ENCODE data around the gene MRPS6. TPM values are rescaled to one million over a fixed set of nuclear protein-coding genes. Genes with fewer than 3 reads are reported as not detected.

MRPS6 gene
- total RNA-seq, 1 experiment from 2014 or later = 43.5 TPM

- Mint-ChIP-seq H3K4me3 (ENCODE audit: low read depth, unreplicated experiment) (no peak overlapping the region), H3K27me3 (ENCODE audit: unreplicated experiment) (no peaks in the 10 kb centered on the region), H3K9me3 (ENCODE audit: low read depth, unreplicated experiment) (no peaks in the 10 kb centered on the region), H3K27ac (ENCODE audit: unreplicated experiment) (no peak overlapping the region), H3K36me3 (ENCODE audit: insufficient read depth, unreplicated experiment) (peaks cover 6% of the 10 kb centered on the region), H3K4me1 (ENCODE audit: low read depth, unreplicated experiment) (peaks cover 9% of the 10 kb centered on the region)
- no TSS peak for BruUV-seq (replicated peaks)
- DNase-seq = no peak
- CTCF ChIA-PET = no interaction called here
- no peak for TF ChIP-seq CTCF (IDR thresholded peaks at IDR 0.05; ENCODE audit: unreplicated experiment)
- intact Hi-C loops (cut with micrococcal nuclease; ENCODE audit: unreplicated experiment) = no loop called here
Observed at GRCh38 chr21:34132202-34132601, 58.8 kb downstream of the MRPS6 start.

- H3K27ac Mint-ChIP-seq (ENCODE audit: unreplicated experiment) = no peak overlapping the region
- CTCF ChIA-PET = no interaction called here
- intact Hi-C loops (cut with micrococcal nuclease; ENCODE audit: unreplicated experiment) = no loop called here
- no peak overlapping the region for H3K4me3 Mint-ChIP-seq (ENCODE audit: low read depth, unreplicated experiment)
- no peak for TF ChIP-seq CTCF (IDR thresholded peaks at IDR 0.05; ENCODE audit: unreplicated experiment)
- H3K36me3 Mint-ChIP-seq (ENCODE audit: insufficient read depth, unreplicated experiment) = peaks cover 6% of the 10 kb centered on the region
- peaks cover 9% of the 10 kb centered on the region for H3K4me1 Mint-ChIP-seq (ENCODE audit: low read depth, unreplicated experiment)
- H3K9me3 Mint-ChIP-seq (ENCODE audit: low read depth, unreplicated experiment) = no peaks in the 10 kb centered on the region
- no TSS peak for BruUV-seq (replicated peaks)
- no peaks in the 10 kb centered on the region for H3K27me3 Mint-ChIP-seq (ENCODE audit: unreplicated experiment)
- no peak for DNase-seq
Observed at GRCh38 chr21:34132926-34133325, 59.5 kb downstream of the MRPS6 start.

GRCh38 chr21:34133392-34133791 lies 60.0 kb downstream of the MRPS6 start:
- peaks cover 6% of the 10 kb centered on the region for H3K36me3 Mint-ChIP-seq (ENCODE audit: insufficient read depth, unreplicated experiment)
- BruUV-seq (replicated peaks) = no TSS peak
- no peak for TF ChIP-seq CTCF (IDR thresholded peaks at IDR 0.05; ENCODE audit: unreplicated experiment)
- H3K4me3 Mint-ChIP-seq (ENCODE audit: low read depth, unreplicated experiment) = no peak overlapping the region
- no peaks in the 10 kb centered on the region for H3K9me3 Mint-ChIP-seq (ENCODE audit: low read depth, unreplicated experiment)
- DNase-seq = no peak
- intact Hi-C loops (cut with micrococcal nuclease; ENCODE audit: unreplicated experiment) = no loop called here
- no peaks in the 10 kb centered on the region for H3K27me3 Mint-ChIP-seq (ENCODE audit: unreplicated experiment)
- no peak overlapping the region for H3K27ac Mint-ChIP-seq (ENCODE audit: unreplicated experiment)
- H3K4me1 Mint-ChIP-seq (ENCODE audit: low read depth, unreplicated experiment) = peaks cover 9% of the 10 kb centered on the region
- CTCF ChIA-PET = no interaction called here

- CTCF ChIA-PET = no interaction called here
- TF ChIP-seq CTCF (IDR thresholded peaks at IDR 0.05; ENCODE audit: unreplicated experiment) = no peak
- BruUV-seq (replicated peaks) = no TSS peak
- Mint-ChIP-seq H3K36me3 (ENCODE audit: insufficient read depth, unreplicated experiment) (peaks cover 6% of the 10 kb centered on the region), H3K4me1 (ENCODE audit: low read depth, unreplicated experiment) (peaks cover 9% of the 10 kb centered on the region), H3K27me3 (ENCODE audit: unreplicated experiment) (no peaks in the 10 kb centered on the region), H3K4me3 (ENCODE audit: low read depth, unreplicated experiment) (no peak overlapping the region), H3K27ac (ENCODE audit: unreplicated experiment) (no peak overlapping the region), H3K9me3 (ENCODE audit: low read depth, unreplicated experiment) (no peaks in the 10 kb centered on the region)
- no peak for DNase-seq
- intact Hi-C loops (cut with micrococcal nuclease; ENCODE audit: unreplicated experiment) = no loop called here
Observed at GRCh38 chr21:34133802-34134201, 60.4 kb downstream of the MRPS6 start.

GRCh38 chr21:34135330-34135729 lies 62.0 kb downstream of the MRPS6 start:
- Mint-ChIP-seq H3K4me3 (ENCODE audit: low read depth, unreplicated experiment) (no peak overlapping the region), H3K36me3 (ENCODE audit: insufficient read depth, unreplicated experiment) (peaks cover 6% of the 10 kb centered on the region), H3K27ac (ENCODE audit: unreplicated experiment) (no peak overlapping the region), H3K4me1 (ENCODE audit: low read depth, unreplicated experiment) (peaks cover 9% of the 10 kb centered on the region), H3K27me3 (ENCODE audit: unreplicated experiment) (no peaks in the 10 kb centered on the region), H3K9me3 (ENCODE audit: low read depth, unreplicated experiment) (peaks cover 3% of the 10 kb centered on the region)
- BruUV-seq (replicated peaks) = no TSS peak
- intact Hi-C loops (cut with micrococcal nuclease; ENCODE audit: unreplicated experiment) = no loop called here
- CTCF ChIA-PET = no interaction called here
- TF ChIP-seq CTCF (IDR thresholded peaks at IDR 0.05; ENCODE audit: unreplicated experiment) = no peak
- no peak for DNase-seq

Measured in Calu3 (cell line).